ENCODE results near the gene ZNF497.
"Not testable (repeated sequence)": the region's sequence is repeated elsewhere in the genome, so short reads cannot be mapped to it uniquely, and the experiment has no call there.

Gene ZNF497

DNA sequence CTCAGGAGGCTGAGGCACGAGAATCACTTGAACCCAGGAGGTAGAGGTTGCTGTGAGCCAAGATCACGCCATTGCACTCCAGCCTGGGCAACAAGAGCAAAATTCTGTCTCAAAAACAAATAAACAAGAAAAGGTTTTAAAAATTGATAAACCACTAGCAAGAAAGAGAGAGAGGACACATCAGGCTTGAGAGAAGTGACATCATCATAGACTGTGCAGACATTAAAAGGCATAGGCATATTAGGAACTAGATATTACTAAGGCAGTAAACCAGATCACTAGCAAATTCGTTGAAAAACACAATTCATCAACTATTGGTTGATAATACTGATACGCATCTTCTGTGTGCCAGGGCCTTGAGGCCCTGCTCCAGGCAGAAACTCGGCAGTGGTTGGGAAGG, 17.0 kb downstream of the ZNF497 start:
- DNase-seq, result no peak

- no peak for DNase-seq
Observed at GRCh38 chr19:58338825-58339558, 23.6 kb downstream of the ZNF497 start.

DNA sequence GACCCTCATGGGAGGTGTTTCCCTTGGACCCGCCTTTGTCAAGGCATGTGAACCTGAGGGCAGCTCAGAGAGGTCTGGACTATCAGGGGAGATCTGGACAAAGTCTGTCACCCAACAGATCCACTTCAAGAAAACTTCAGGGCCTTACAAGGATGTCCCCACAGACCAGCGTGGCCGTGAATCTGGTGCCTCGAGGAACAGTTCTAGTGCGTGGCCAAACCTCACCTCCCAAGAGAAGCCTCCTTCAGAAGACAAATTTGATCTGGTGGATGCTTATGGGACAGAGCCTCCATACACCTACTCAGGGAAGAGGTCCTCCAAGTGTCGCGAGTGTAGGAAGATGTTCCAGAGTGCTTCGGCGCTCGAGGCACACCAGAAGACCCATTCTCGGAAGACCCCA, 24.2 kb downstream of the ZNF497 start:
- no peak for DNase-seq

- DNase-seq, result no peak
Observed at GRCh38 chr19:58336820-58337219, 25.7 kb downstream of the ZNF497 start.

DNA sequence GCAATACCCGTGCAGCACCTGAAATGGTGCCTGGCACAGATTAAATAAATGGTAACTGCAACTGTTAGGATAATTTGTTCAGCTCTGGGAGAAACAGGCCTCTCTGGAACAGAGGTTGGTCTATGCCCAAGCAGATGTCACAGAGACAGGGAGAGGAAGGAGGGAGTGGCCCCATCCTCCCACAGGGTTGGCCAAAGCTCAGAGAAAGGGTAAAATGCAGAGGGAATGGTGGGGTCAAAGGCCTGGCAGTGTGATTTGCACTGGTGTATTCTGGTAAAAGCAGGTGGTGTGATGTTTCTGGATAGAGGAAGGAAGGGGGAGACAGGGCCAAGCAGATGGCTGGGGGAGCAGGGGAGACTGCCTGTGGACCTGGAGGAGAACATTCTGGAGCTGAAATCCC, 26.3 kb downstream of the ZNF497 start:
- no peak for DNase-seq

DNA sequence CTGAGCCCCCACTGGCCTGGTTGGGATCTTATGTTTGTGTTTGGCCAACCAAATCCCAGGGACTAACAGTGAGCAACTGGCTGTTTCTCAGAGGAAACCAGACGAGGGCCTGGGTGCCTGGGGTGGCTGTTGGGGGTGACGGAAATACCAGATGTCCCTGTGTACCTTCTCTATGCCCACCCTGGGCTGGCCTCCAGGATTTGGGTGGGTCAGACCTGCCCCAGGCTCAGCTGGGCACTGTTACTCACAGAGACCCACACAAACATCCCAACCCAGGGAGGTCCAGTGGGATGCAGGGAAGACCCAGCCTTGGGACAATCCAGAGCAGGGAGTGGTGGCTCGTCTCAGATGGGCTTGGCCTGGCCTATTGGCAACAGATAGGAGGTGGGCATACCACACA, 26.9 kb downstream of the ZNF497 start:
- no peak for DNase-seq

- DNase-seq, result no peak
Observed at GRCh38 chr19:58334691-58335249, 27.8 kb downstream of the ZNF497 start.

- no peak for DNase-seq
Observed at GRCh38 chr19:58332697-58333096, 29.9 kb downstream of the ZNF497 start.

- DNase-seq, result no peak
Observed at GRCh38 chr19:58330458-58330857, 32.1 kb downstream of the ZNF497 start.

- no peak for DNase-seq
Observed at GRCh38 chr19:58328999-58329398, 33.6 kb downstream of the ZNF497 start.

- peak; percentile 85 for DNase-seq
Observed at GRCh38 chr19:58326914-58327726, 35.4 kb downstream of the ZNF497 start, which contains the start of gene ZSCAN22. Gene ZSCAN22 (plus strand): TSS chr19:58326994. CDS start chr19:58334803, 7,809 bp downstream.

GRCh38 chr19:58326501-58326913, 36.0 kb downstream of the ZNF497 start:
- no peak for DNase-seq

- no peak for DNase-seq
Observed at GRCh38 chr19:58325311-58326022, 37.1 kb downstream of the ZNF497 start.

GRCh38 chr19:58319241-58319640, 43.3 kb downstream of the ZNF497 start:
- no peak for DNase-seq

DNA sequence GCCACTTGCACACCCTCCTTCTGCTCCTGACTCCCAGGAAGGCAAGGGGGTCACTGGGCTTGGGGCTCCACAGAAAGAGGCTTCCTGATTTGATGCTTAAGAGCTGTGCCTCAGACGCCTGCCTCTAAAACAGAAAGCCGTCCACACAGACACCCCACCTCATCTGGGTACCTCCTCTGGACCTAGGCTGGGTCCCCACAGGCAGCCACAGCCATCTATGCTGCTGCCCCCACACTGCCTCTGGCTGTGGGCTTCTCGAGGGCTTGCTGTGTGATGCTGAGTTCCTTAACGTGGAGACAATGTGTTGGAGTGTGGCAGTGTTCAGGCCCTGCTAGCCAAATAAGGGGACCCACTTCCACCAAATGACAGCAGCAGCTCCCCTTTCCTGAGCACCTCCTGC, 44.3 kb downstream of the ZNF497 start:
- DNase-seq, result no peak

- DNase-seq, result no peak
Observed at GRCh38 chr19:58317476-58318072, 45.0 kb downstream of the ZNF497 start.

DNA sequence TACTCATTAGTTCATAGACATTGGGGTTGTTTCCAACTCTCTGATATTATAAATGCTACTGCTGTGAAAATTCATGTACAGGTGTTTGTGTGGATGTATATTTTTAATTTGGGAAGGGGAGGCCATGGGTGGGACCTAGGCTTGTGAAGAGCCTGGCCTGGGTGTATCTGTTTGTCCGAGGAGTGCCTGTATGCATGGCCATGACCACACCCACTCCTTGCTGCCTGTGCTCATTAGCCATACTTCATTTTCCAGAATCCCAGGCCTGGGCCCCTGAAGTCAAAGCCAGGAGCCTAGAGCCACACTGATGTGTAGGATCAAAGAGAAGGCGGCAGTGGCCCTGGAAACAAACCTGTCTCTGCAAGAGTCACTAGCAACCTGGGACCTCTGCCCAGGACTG, 47.0 kb downstream of the ZNF497 start:
- DNase-seq, result no peak

- DNase-seq, result no peak
Observed at GRCh38 chr19:58311345-58311865, 51.1 kb downstream of the ZNF497 start.

- DNase-seq, result not testable (repeated sequence)
Observed at GRCh38 chr19:58310685-58311084, 51.9 kb downstream of the ZNF497 start.

GRCh38 chr19:58307736-58308135, 54.8 kb downstream of the ZNF497 start:
- no peak for DNase-seq

DNA sequence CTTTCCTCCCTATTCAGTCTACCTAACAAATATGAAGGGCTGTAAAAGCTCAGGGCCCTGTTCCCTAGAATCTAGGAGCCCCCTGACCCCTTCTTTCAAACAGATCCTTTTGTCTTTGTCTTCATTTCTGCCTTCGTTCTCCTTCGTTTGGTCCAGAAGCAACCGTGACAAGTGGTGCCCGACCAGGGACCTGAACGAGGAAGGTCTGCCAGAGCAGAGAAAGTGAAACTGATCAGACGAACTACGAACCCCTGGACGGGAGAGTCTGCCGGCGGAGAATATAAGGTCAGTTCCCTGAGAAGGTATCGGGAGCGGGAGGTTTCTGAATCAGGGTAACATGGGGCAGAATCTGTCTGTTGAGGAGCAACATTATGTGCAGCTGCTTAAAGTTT, 56.6 kb downstream of the ZNF497 start:
- no peak for DNase-seq
